ENCODE measurements around the gene TMA7B.

DNA sequence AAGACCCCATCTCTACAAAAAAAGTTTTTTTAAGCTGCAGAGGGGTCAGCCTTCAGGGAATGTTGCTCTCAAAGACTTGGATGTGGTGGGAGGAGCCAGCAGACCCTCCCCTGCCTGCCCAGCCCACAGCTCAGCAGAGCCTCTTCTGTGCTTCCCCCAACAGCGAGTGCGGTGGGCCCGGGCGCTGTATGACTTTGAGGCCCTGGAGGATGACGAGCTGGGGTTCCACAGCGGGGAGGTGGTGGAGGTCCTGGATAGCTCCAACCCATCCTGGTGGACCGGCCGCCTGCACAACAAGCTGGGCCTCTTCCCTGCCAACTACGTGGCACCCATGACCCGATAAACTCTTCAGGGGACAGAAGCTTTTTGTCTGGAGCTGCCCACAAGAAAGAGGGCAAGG lies 10.5 kb downstream of the TMA7B start:
- TF ChIP-seq, protein P1, sequence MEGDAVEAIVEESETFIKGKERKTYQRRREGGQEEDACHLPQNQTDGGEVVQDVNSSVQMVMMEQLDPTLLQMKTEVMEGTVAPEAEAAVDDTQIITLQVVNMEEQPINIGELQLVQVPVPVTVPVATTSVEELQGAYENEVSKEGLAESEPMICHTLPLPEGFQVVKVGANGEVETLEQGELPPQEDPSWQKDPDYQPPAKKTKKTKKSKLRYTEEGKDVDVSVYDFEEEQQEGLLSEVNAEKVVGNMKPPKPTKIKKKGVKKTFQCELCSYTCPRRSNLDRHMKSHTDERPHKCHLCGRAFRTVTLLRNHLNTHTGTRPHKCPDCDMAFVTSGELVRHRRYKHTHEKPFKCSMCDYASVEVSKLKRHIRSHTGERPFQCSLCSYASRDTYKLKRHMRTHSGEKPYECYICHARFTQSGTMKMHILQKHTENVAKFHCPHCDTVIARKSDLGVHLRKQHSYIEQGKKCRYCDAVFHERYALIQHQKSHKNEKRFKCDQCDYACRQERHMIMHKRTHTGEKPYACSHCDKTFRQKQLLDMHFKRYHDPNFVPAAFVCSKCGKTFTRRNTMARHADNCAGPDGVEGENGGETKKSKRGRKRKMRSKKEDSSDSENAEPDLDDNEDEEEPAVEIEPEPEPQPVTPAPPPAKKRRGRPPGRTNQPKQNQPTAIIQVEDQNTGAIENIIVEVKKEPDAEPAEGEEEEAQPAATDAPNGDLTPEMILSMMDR (IDR thresholded peaks at IDR 0.05), result no peak
- no peak for TF ChIP-seq POLR2A (IDR thresholded peaks at IDR 0.05)
- TF ChIP-seq POLR2AphosphoS5 (IDR thresholded peaks at IDR 0.05), result no peak
